Stimulated activated CD4-positive, alpha-beta T cell treated with anti-CD3 and anti-CD28 coated beads, Interleukin-12 subunit alpha, Interleukin-12 subunit beta, amount 100 ng/mL, for 48 hours (primary cell): ENCODE measurements around the gene UBP1.
"Not testable (repeated sequence)": the region's sequence is repeated elsewhere in the genome, so short reads cannot be mapped to it uniquely, and the experiment has no call there.

Experiments
- DNase-seq, 3 donors: peaks; one replicate each; pipeline ENCODE4 v3.0.0-alpha.2; 2020; ENCODE audit warnings: low read depth in 2 of 3, low spot score in 1 of 3

The UBP1 gene, protein sequence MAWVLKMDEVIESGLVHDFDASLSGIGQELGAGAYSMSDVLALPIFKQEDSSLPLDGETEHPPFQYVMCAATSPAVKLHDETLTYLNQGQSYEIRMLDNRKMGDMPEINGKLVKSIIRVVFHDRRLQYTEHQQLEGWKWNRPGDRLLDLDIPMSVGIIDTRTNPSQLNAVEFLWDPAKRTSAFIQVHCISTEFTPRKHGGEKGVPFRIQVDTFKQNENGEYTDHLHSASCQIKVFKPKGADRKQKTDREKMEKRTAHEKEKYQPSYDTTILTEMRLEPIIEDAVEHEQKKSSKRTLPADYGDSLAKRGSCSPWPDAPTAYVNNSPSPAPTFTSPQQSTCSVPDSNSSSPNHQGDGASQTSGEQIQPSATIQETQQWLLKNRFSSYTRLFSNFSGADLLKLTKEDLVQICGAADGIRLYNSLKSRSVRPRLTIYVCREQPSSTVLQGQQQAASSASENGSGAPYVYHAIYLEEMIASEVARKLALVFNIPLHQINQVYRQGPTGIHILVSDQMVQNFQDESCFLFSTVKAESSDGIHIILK

DNA sequence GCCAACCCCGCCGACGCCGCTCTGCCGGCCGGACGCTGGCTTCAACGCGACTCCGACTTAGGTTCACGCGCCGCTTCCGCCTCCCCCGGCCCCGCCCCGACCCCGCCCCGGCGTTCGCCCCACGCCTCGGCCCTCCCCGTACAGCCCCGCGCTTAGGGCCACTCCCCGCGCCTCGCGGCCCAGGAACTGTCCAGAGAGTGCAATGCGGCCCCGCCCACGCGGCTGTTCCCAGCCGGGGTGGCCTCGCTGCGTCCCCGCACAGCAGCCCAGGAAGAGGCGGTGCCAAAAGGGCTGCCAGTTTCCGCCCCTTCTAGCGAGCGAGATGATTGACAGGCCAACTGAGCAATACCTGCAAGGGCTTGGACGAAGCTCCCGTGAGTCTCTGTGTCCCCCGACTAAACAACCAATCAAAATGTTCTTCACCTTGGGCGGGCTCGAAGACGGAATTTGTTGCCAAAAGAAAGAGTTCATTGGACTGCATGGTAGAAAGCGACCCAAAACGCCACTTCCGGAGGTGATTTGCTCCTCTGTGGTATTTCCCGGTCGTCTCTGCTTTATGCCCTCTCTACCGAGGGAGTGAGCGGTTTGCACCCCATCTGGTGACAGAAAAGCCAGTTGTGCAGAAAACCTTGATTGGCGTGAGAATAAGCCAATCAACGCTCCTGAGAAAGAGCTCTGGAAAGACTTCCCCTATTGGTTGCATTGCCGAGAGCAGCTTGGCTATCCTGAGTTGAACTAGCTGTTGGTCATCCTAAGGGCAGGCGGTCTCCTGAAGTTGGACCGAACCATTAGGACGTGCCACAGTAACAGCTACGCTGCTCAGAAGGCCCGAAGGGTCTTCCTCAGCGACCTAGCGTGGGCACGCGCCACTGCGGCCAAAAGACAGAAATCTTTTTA, at the start of gene UBP1:
Gene UBP1, minus strand, starts transcription at position 78 of the 897 bp plus-strand sequence. CDS start 557 bp downstream, outside the sequence.
- DNase-seq: peak; percentile 93 to 99 (median 98)

DNA sequence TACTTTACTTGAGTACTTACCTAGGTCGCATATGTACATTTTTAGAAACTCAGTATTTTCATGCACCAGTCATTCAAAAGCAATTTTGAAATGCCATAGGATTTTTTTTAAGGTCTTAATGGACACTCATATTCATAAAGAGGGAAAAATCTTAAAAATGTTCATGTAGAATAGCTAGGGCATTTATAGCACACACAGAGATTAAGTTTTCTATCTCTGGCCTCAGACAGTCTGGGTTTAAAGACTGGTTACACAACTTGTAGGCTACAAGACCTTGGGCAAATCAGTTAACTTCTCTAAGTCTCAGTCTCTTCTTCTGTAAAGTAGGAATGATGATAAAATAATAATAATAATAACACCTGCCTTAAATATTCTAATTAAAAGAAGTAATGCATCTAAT, 48.5 kb upstream of the UBP1 start:
- no peak for DNase-seq

DNA sequence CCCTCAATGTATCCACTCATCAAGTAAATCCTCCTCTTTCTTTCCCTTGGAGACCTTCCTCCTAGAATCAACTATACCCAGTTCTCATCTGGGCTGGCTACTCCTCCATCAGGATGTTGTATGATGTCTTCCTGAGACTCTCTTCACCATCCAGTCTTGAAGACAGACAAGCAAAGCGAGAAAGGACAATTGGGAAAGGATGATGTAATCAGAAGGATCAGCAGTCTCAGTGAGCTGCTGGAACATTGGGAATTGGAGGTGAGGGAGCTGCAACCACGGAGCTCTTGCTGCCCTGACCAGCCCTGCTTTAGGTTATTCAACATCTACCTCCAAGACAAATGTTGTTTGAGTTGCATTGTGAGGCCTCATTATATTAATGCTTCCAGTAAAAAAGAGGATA, 48.0 kb upstream of the UBP1 start:
- DNase-seq: no peak

DNA sequence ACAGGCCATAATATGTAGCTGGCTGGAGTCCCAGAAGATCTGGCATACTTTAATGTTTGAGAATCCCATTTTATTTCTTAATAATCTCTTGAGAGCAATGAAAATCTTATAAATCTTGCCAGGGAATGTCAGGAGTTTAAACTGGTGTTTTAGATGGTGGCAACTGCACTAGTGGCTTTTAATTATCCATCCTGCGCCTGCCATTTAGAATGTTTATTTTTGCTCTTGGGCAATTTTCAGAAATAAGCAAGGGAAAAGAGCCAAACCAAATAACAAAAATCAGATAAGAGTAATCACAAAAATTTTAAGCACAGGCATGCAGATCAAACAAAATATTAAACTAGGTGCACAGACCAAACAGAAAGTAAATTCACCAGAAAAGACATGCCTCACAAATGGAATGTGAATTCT, 41.9 kb upstream of the UBP1 start:
- no peak for DNase-seq

DNA sequence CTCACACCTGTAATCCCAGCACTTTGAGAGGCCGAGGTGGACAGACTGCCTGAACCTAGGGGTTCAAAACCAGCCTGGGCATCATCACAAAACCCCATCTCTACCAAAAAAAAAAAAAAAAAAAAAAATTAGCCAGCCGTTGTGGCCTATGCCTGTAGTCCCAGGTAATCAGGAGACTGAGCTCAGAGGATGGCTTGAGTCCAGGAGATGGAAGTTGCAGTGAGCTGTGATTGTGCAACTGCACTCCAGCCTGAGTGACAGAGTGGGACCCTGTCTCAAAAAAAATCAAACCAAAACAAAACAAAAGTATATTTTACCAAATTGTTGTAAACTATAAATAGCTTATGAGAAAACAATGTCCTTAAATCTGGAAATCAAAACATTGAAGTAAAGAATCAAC, 34.7 kb upstream of the UBP1 start:
- DNase-seq: no peak

DNA sequence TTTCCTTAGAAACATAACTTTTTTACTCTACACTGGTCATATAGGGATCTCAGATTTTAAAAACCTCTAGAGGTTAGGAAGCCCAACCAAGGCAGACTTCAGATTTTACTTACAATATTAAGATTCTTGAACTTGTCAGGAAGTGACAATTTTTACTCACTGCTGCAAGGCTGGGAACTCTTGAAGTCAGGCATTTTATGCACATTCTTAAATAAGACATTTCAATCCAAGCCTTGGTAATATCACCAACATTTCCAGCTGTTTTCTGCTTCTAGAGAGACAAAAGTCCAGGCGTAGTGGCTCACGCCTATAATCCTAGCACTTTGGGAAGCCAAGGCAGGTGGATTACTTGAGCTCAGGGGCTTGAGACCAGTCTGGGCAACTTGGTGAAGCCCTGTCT, 33.6 kb upstream of the UBP1 start:
- no peak for DNase-seq

DNA sequence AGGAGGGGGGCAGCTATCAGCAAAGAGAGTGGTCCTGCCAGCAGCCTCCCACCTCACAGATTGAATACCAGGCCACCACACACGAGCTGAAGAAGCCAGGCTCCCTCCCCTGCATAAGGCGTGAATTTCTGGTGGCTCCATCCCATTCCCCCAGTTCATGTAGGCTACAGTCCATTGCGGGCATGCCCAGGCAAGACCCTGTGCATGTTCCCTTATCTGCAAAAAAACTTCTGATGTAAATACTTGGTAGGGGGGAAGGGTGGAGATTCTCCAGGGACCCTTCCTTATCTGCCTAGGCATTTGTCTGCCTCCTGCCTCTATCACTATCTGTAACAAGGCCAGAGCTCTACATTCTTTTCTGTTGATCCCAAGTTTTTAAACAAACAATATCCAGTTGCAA, 27.6 kb upstream of the UBP1 start:
- no peak for DNase-seq

DNA sequence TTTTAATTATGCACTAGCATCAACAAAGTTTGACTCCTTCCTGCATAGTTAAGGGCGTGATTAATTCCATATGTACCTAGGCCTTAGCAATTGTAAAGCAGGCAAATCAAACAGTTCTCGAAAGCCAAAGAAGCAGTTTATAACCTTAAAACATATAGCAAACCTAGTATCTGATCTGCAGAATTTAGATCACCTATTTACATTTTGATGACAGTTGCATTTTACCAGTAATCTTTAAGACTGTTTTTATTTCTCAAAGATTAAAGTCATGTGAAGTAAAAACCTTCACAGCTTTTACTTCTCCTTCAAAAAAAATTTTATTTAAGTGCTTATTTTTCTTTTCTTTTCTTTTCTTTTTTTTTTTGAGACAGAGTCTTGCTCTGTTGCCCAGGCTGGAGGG, 20.9 kb upstream of the UBP1 start:
- DNase-seq: no peak

DNA sequence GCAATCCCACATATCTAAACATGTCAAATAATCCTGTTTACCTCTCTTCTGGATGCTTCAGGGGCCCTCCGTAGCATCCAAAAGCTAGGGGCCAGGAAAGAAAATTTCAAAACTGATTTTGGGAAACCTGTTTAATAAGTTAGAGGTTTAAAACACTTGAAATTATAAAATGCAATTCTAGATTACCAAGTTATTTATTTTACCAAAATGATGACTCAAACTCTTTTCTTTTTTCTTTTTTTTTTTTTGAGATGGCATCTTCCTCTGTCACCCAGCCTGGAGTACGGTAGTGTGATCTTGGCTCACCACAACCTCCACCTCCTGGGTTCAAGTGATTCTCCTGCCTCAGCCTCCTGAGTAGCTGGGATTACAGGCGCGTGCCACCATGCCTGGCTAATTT, 19.4 kb upstream of the UBP1 start:
- DNase-seq: not testable (repeated sequence)

DNA sequence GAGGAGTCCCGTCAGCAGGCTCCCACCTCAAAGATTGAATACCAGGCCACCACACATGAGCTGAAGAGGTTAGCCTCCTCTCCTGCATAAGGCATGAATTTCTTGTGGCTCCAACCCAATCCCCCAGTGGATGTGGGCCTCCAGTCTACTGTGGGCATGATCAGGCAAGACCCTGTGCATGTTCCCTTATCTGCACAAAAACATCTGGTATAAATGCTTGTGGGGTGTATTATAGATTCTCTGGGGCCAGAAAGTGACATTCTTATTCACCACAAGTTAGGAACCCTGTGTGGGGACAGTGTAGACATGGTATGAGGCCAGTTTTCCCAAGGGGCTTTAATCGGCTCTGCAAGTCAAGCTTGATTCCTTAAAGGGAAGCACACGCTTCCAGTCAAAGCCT, 18.2 kb upstream of the UBP1 start:
- DNase-seq: no peak

DNA sequence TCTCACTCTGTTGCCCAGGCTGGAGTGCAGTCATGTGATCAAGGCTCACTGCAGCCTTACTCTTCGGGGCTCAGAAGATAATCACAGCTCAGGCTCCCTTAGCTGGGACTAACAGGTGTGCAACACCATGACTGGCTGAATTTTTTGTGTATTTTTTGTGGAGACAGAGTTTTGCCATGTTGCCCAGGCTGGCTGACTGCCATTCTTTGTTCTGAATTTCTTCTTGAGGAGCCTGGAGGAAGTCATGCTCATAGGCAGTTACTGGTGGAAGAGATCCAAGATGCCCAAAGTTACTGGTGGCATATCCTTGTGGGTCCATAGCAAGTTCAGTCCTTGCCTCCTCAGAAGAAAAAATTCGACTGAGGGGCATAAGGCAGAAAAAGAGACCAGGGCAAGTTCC, 16.6 kb upstream of the UBP1 start:
- no peak for DNase-seq

DNA sequence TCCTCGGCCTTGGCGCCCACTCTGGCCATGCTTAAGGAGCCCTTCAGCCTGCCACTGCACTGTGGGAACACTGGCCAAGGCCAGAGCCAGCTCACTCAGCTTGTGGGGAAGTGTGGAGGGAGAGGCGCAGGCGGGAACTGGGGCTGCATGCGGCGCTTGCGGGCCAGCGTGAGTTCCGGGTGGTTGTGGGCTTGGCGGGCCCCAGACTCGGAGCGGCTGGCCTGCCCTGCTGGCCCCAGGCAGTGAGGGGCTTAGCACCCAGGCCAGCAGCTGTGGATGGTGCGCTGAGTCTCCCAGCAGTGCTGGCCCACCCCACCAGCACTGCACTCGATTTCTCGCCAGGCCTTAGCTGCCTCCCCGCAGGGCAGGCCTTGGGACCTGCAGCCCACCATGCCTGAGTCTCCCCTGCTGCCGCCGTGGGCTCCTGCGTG, 13.1 kb upstream of the UBP1 start:
- DNase-seq: no peak

DNA sequence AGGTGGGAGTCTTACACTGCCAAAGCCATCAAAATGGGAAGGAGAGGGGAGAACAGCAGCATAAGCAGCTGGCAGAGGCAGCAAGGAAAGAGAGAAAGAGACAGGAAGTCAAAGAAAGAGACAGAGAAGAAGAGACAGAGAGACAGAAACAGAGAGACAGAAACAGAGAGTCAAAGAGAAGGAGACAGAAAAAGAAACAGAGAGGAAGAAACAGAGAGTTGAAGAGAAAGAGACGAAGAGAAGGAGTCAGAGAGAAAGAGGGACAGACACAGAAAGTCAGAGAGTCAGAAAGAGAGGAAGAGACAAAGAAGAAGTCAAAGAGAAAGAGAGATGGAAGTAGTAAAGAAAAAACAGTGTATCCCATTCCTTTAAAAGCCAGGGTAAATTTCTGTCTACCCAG, 11.8 kb upstream of the UBP1 start:
- not testable (repeated sequence) for DNase-seq

DNA sequence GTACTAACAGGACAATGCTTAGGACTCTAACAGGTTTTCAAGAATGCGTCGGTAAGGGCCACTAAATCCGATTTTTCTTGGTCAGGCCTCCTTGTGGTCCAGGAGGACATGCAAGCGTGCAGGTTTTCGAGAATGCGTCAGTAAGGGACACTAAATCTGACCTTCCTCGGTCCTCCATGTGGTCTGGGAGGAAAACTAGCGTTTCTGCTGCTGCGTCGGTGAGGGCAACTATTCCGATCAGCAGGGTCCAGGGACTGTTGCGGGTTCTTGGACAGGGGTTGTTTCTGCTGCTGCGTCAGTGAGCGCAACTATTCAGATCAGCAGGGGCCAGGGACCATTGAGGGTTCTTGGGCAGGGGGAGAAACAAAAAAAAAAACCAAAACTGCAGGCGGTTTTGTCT, 7.8 kb upstream of the UBP1 start:
- DNase-seq: no peak

DNA sequence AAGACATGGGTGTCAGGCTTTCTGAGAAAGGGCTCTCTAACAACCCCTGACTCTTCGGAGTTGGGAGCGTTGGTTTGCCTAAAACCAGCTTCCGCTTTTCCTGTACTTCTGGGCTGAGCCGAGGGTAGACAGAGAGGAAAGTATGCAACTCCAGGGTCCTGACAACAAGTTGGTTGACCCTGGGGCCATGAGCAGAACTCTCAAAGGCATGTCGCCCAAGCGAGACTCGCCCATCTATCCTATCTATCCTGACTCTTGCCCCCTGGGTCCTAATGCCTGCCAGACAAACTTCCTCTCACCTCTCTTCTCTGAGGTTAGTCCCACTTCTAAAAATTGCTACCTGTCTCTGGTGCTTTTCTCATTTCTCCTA, 7.0 kb upstream of the UBP1 start:
- DNase-seq: not testable (repeated sequence)

DNA sequence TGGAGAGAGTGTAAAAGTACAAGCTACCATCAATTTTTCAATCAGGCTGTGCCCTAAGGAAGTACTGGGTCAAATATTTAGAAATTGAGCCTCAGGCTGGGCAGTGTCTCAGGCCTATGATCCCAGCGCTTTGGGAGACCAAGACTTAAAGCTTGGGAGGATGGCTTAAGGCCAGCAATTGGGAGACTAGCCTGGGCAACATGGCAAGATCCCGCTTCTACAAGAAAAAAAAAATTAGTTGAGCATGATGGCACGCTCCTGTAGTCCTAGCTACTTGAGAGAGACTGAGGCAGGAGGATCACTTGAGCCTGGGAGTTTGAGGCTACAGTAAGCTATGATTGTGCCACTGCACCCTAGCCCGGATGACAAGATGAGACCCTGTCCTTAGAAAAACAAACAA, 2.0 kb upstream of the UBP1 start:
- DNase-seq: no peak

DNA sequence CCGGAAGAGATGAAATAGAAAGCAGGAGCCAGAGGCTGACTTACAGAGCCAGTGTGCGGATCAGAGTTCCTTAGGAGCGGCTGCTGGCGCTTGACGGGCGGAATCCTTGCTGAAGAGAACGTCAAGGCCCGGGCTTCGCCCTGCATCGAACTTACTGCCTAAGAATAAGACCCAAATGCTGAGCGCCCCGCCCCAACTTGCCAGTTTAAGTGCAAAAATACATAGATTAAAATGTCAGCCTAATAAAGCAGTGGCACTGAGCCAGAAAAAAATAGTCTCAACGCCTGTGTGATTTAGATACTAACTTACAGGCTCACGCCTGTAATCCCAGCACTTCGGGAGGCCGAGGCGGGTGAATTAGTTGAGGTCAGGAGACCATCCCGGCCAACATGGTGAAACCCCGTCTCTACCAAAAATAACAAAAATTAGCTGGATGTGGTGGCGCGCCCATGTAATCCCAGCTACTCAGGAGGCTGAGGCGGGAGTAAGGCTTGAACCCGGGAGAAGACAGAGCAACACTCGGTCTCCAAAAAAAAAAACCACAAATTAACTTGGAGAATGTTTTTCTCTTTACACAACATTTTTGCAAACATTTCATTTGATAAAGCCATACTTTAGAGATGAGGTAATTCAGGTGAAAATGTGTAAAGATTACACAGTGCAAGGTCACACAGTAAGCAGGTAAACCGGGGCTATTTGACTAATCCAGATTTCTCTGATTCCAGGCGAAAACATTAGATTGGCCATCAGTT, 1.2 kb upstream of the UBP1 start:
- DNase-seq: no peak

DNA sequence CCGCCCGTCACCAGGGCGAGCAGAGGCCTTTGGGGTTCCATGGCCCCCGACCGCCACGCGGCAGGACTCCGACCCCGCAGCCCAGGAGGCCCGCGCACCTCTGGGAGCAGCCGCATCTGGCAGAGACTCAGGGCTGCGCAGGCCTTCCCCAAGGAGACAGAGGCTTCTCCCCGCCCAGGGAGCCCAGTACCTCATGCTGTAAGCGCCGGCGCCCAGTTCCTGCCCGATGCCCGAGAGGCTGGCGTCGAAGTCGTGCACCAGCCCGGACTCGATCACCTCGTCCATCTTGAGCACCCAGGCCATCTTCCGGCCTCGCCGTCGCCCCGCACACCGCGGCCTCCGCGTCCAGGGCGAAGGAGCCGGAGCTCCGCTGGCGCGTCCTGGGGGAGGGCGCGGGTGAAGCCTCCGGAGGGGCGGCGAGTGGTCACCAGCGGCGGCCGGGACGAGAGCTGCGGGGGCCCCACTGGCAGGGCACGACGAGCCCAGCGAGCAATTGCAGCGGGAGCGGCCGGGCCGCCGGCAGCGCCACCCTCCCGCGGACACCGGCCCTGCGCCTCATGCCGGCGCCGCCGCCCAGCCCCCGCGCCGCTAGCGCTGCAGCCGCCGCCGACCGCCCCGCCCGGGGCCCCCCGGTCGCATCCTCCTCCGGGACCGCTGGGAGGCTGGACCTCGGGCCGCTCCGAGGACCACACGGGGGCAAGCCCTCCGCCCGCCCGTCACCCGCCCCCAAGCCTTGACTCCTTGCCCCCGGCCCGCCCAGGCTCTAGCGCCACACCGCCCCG, 468 bp downstream of the UBP1 start:
- peak; percentile 28 to 36 (median 32) for DNase-seq

DNA sequence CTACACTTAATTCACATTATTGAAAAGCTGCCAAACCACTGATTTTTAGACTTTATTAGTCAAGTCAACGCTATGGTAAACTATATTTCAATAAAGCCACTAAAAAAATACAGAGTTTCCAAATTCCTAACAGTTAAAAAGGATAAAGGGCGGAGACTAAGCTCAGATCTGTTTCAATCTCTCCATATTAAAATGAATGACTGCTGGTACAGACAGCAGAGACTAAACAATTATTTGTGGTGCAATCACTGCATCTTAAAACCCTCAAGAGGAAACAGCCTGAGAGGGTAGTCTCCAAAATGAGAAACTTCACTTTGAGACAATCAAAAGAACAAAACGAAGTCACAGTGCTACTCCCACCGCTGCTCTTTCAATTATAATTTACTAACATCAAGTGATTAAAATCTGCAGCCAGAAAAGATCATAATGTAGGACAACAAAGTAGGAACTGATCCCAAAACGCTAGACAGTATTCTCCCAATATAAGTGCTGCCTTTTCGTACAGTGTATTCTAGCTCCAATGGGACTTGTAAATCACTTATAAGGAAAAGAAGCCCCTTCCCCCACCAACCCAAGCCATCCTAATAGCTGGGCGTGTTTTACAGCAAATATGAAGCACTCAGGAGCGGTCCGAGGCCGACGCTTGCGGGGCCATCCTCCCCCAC, 1.2 kb downstream of the UBP1 start:
- DNase-seq: no peak

DNA sequence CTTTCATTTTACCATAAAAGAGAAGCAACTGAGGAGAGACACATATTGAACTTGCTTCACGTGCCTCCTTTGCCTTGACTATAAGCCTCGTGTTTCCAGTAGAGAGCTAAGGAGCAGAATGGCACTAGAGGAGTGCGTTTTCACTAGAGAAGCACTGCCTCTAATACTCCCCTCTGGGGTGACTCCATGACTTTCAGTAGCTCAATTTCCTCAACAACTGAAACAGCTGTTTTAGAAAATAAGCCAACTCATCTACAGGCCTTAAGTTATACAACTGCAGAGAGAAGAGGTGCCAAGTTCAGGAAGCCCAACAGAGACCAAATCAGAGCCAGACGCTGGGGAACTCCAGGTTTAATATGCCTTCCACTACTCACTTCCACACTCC, 1.9 kb downstream of the UBP1 start:
- DNase-seq: no peak
